ENCODE measurements around the gene ATP11A. TPM values are rescaled to one million over a fixed set of nuclear protein-coding genes. Genes with fewer than 3 reads are reported as not detected.
A peak's percentile ranks its signal among the peaks of the same experiment; 100 is the strongest.

ATP11A gene
- total and polyA plus RNA-seq, 8 donors, result 9.3 to 51.0 (median 30.5) TPM

GRCh38 chr13:112740502-112741131 lies 50.8 kb downstream of the ATP11A start:
- ATAC-seq (peak in 3 of 4 donors; percentile 46 to 51 (median 48)), FAIRE-seq (no peak), DNase-seq (peak in 1 of 6 donors; percentile 30)
- Histone ChIP-seq H3K4me3 (no peak overlapping the region), H3K9me3 (no peaks in the 10 kb centered on the region), H3K4me1 (peaks cover 0 to 3% (median 0%) of the 10 kb centered on the region in 3 donors), H3K36me3 (no peaks in the 10 kb centered on the region), H3K27me3 (no peaks in the 10 kb centered on the region), H3K27ac (peak overlapping the region in 2 of 4 donors; percentile 26 to 44)
- intact Hi-C loops (cut with DNase I), result no loop called here
- WGBS, 2 donors, result 85 to 87% methylated on average over 19 of the region's 19 CpGs
- TF ChIP-seq CTCF (IDR thresholded peaks at IDR 0.05), result no peak

- no peaks in the 10 kb centered on the region for H3K36me3 ChIP-seq
- DNase-seq (no peak), FAIRE-seq (no peak), ATAC-seq (no peak)
- no peaks in the 10 kb centered on the region for H3K9me3 ChIP-seq
- H3K27ac ChIP-seq, result peak overlapping the region in 2 of 4 donors; percentile 26 to 44
- H3K4me1 ChIP-seq, result peaks cover 0 to 3% (median 0%) of the 10 kb centered on the region in 3 donors
- H3K27me3 ChIP-seq, result no peaks in the 10 kb centered on the region
- 94% methylated on average over 15 of the region's 15 CpGs for WGBS, 2 donors
- TF ChIP-seq CTCF (IDR thresholded peaks at IDR 0.05), result no peak
- H3K4me3 ChIP-seq, result no peak overlapping the region
- intact Hi-C loops (cut with DNase I), result no loop called here
Measured at GRCh38 chr13:112741185-112741755, 51.4 kb downstream of the ATP11A start.

GRCh38 chr13:112741835-112742570 lies 52.2 kb downstream of the ATP11A start:
- Histone ChIP-seq H3K4me3 (no peak overlapping the region), H3K9me3 (no peaks in the 10 kb centered on the region), H3K4me1 (peaks cover 0 to 3% (median 0%) of the 10 kb centered on the region in 3 donors), H3K27ac (no peak overlapping the region), H3K36me3 (no peaks in the 10 kb centered on the region), H3K27me3 (no peaks in the 10 kb centered on the region)
- intact Hi-C loops (cut with DNase I), result no loop called here
- peak in 1 of 4 donors; percentile 5 for ATAC-seq
- no peak for DNase-seq
- 77 to 78% methylated on average over 18 of the region's 18 CpGs for WGBS, 2 donors
- no peak for TF ChIP-seq CTCF (IDR thresholded peaks at IDR 0.05)
- no peak for FAIRE-seq

- WGBS, 2 donors, result 49 to 56% methylated on average over 14 of the region's 14 CpGs
- FAIRE-seq (no peak), ATAC-seq (peak in 1 of 4 donors; percentile 29), DNase-seq (no peak)
- Histone ChIP-seq H3K36me3 (no peaks in the 10 kb centered on the region), H3K9me3 (no peaks in the 10 kb centered on the region), H3K27ac (no peak overlapping the region), H3K4me1 (peaks cover 0 to 3% (median 0%) of the 10 kb centered on the region in 3 donors), H3K4me3 (no peak overlapping the region), H3K27me3 (no peaks in the 10 kb centered on the region)
- TF ChIP-seq CTCF (IDR thresholded peaks at IDR 0.05), result no peak
- intact Hi-C loops (cut with DNase I), result no loop called here
Measured at GRCh38 chr13:112742583-112742982, 52.7 kb downstream of the ATP11A start.

All from pancreas (tissue), 10 donors.